Retina (tissue), 1 donor: Measurements from ENCODE around the gene GDNF.

ENCODE experiments used
- DNase-seq: peaks from one replicate; pipeline ENCODE4 v3.0.0-alpha.2; 2016

GDNF gene

GRCh38 chr5:37846786-37847310 is 7.0 kb upstream of the GDNF start:
- no peak for DNase-seq

- DNase-seq = no peak
Measured at GRCh38 chr5:37844009-37844408, 4.2 kb upstream of the GDNF start.

GRCh38 chr5:37842048-37842447 is 2.2 kb upstream of the GDNF start:
- no peak for DNase-seq

- no peak for DNase-seq
Measured at GRCh38 chr5:37841203-37841602, 1.4 kb upstream of the GDNF start.

GRCh38 chr5:37840053-37841034 is 503 bp upstream of the GDNF start:
- peak; percentile 83 for DNase-seq

GRCh38 chr5:37838933-37839341 is 904 bp downstream of the GDNF start:
- DNase-seq = no peak

GRCh38 chr5:37838152-37838932 is 1.5 kb downstream of the GDNF start:
- peak; percentile 68 for DNase-seq

GRCh38 chr5:37837414-37838032 is 2.3 kb downstream of the GDNF start:
- peak; percentile 89 for DNase-seq

GRCh38 chr5:37836592-37837413 is 3.0 kb downstream of the GDNF start:
- peak; percentile 79 for DNase-seq

- DNase-seq = no peak
Measured at GRCh38 chr5:37836235-37836591, 3.6 kb downstream of the GDNF start.

- no peak for DNase-seq
Measured at GRCh38 chr5:37835380-37835973, 4.4 kb downstream of the GDNF start.

GRCh38 chr5:37834542-37835379 is 5.1 kb downstream of the GDNF start:
- peak; percentile 69 for DNase-seq

GRCh38 chr5:37833990-37834389 is 5.9 kb downstream of the GDNF start:
- no peak for DNase-seq

GRCh38 chr5:37831821-37832534 is 7.9 kb downstream of the GDNF start:
- no peak for DNase-seq

- DNase-seq = no peak
Measured at GRCh38 chr5:37830348-37830747, 9.5 kb downstream of the GDNF start.

- DNase-seq = no peak
Measured at GRCh38 chr5:37825334-37825915, 14.4 kb downstream of the GDNF start.

- DNase-seq = no peak
Measured at GRCh38 chr5:37823433-37824152, 16.2 kb downstream of the GDNF start.

GRCh38 chr5:37816883-37817282 is 23.0 kb downstream of the GDNF start:
- no peak for DNase-seq

- DNase-seq = no peak
Measured at GRCh38 chr5:37816331-37816730, 23.5 kb downstream of the GDNF start.
